ENCODE measurements around the gene FGFBP3. TPM values are rescaled to one million over a fixed set of nuclear protein-coding genes. Genes with fewer than 3 reads are reported as not detected.

FGFBP3 gene
- total and polyA plus RNA-seq, 2 donors (not counting 3 experiments of a cell fraction or from before 2014, with no cell fraction given) = 0.11 to 0.38 TPM

- DNase-seq (ENCODE audit: low read depth, low spot score) (no peak), FAIRE-seq (no peak)
- no peaks in the 10 kb centered on the region for H3K9me1 ChIP-seq (replicated peaks; ENCODE audit: control insufficient read depth, extremely low read depth, insufficient read depth, low read length)
- dilution Hi-C loops (cut with MboI; ENCODE audit: extremely low pct_ligation_motif_present, low sequenced_read_pairs) = no loop called here
- no peaks in the 10 kb centered on the region for H3K27me3 ChIP-seq (ENCODE audit: control insufficient read depth in 2 of 2, insufficient read depth in 2 of 2, low read length in 2 of 2)
- H4K20me1 ChIP-seq (replicated peaks; ENCODE audit: control insufficient read depth, extremely low read depth, insufficient read depth, low read length) = no peaks in the 10 kb centered on the region
- CTCF ChIA-PET = no interaction called here
- no peak overlapping the region for H2AFZ ChIP-seq (ENCODE audit: low read depth, low read length)
- POLR2A ChIA-PET = no interaction called here
- no peak for TF ChIP-seq MYC (IDR thresholded peaks at IDR 0.05; ENCODE audit: low read depth, low read length)
- no peak for TF ChIP-seq GATA2 (IDR thresholded peaks at IDR 0.05; ENCODE audit: insufficient read depth, insufficient read length, low read depth, low read length)
- no peak for TF ChIP-seq MAX (IDR thresholded peaks at IDR 0.05; ENCODE audit: insufficient read depth, insufficient read length)
- no peak for TF ChIP-seq CTCF (IDR thresholded peaks at IDR 0.05; ENCODE audit: extremely low read depth in 1 of 2, insufficient read depth in 1 of 2, low read depth in 1 of 2, low read length in 2 of 2)
- TF ChIP-seq EZH2 (IDR thresholded peaks at IDR 0.05; ENCODE audit: borderline replicate concordance, low read depth, low read length, severe bottlenecking) = no peak
- TF ChIP-seq POLR2AphosphoS5 (IDR thresholded peaks at IDR 0.05; ENCODE audit: insufficient read depth, low read depth, low read length) = no peak
- H3K4me2 ChIP-seq (ENCODE audit: insufficient read depth, low read length) = no peak overlapping the region
- H3K9ac ChIP-seq (replicated peaks; ENCODE audit: extremely low read depth, insufficient read depth, low read length) = no peak overlapping the region
- no TSS peak for BruUV-seq (replicated peaks)
- H3K9me3 ChIP-seq (replicated peaks; ENCODE audit: control insufficient read depth, insufficient read depth, low read length) = no peaks in the 10 kb centered on the region
- H3K4me3 ChIP-seq (replicated peaks in 1 of 3; ENCODE audit: insufficient read depth in 1 of 3, low read depth in 1 of 3, low read length in 3 of 3) = no peak overlapping the region
- H3K36me3 ChIP-seq (ENCODE audit: control insufficient read depth in 2 of 2, extremely low read depth in 1 of 2, insufficient read depth in 2 of 2, low read length in 2 of 2) = no peaks in the 10 kb centered on the region
- intact Hi-C loops (cut with micrococcal nuclease) = no loop called here
- H3K27ac ChIP-seq (ENCODE audit: insufficient read depth, low read depth, low read length) = no peak overlapping the region
- H3K79me2 ChIP-seq (ENCODE audit: control insufficient read depth, insufficient read depth, low read length) = no peaks in the 10 kb centered on the region
- H3K4me1 ChIP-seq (ENCODE audit: control insufficient read depth, extremely low read depth, insufficient read depth, low read length) = no peaks in the 10 kb centered on the region
Observed at GRCh38 chr10:91879515-91880170, 29.6 kb downstream of the FGFBP3 start.

Data from endothelial cell of umbilical vein (primary cell).